Mammary epithelial cell (primary cell): ENCODE measurements around the gene TP53INP2.

Experiments used
- EZH2 ChIP-seq: IDR thresholded peaks from 2 replicates; pipeline ENCODE4 v1.6.1; 2012; ENCODE audit warnings: low read length, inconsistent platforms, borderline replicate concordance
- TF ChIP-seq, protein P1 (sequence below), 2 donors: IDR thresholded peaks in 1 of 2; conservative IDR thresholded peaks in 1 of 2; 2 replicates each; pipeline ENCODE4 v1.5.1; 2011 to 2012; ENCODE audit warnings: inconsistent platforms in 2 of 2, low read length in 2 of 2, mild to moderate bottlenecking in 2 of 2, control low read depth in 1 of 2, low read depth in 1 of 2; ENCODE audit not compliant: insufficient read depth in 1 of 2; ENCODE audit errors: extremely low read depth in 1 of 2

DNA sequence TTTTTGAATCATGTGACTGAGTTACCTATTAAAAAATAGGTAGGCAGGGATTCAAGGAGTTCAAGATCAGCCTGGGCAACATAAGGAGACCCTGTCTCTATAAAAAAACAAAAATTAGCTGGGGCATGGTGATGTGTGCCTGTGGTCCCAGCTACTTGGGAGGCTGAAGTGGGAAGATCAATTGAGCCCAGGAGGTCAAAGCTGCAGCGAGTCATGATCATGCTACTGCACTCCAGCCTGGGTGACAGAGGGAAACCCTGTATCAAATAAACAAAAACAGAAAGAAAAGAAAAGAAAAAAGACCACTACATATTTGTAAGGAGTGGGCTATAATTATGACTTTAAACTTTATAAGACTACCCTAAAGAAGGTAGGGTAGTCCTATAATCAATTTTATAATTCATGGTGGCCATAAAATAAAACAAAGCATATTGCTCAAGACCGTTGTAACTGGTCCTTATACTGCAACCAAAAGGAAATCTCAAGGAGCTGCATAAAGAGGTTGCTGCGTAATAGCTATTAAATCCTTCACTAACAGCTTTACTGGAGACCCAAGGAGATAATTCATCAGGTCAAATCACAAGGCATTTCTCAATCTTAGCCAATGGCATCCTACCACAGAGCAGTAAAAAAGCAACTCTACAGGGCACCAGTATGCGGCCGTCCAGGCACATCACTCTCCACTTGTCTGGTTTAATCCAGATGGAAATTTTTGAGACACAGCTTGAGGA, 40.8 kb upstream of the TP53INP2 start:
- TF ChIP-seq, protein P1, sequence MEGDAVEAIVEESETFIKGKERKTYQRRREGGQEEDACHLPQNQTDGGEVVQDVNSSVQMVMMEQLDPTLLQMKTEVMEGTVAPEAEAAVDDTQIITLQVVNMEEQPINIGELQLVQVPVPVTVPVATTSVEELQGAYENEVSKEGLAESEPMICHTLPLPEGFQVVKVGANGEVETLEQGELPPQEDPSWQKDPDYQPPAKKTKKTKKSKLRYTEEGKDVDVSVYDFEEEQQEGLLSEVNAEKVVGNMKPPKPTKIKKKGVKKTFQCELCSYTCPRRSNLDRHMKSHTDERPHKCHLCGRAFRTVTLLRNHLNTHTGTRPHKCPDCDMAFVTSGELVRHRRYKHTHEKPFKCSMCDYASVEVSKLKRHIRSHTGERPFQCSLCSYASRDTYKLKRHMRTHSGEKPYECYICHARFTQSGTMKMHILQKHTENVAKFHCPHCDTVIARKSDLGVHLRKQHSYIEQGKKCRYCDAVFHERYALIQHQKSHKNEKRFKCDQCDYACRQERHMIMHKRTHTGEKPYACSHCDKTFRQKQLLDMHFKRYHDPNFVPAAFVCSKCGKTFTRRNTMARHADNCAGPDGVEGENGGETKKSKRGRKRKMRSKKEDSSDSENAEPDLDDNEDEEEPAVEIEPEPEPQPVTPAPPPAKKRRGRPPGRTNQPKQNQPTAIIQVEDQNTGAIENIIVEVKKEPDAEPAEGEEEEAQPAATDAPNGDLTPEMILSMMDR (conservative IDR thresholded peaks at IDR 0.05 in 1 of 2, IDR thresholded peaks at IDR 0.05 in 1 of 2; ENCODE audit: extremely low read depth in 1 of 2, insufficient read depth in 1 of 2, low read depth in 1 of 2, low read length in 2 of 2): no peak
- no peak for TF ChIP-seq EZH2
